ENCODE results near the gene ABCC11.

DNA sequence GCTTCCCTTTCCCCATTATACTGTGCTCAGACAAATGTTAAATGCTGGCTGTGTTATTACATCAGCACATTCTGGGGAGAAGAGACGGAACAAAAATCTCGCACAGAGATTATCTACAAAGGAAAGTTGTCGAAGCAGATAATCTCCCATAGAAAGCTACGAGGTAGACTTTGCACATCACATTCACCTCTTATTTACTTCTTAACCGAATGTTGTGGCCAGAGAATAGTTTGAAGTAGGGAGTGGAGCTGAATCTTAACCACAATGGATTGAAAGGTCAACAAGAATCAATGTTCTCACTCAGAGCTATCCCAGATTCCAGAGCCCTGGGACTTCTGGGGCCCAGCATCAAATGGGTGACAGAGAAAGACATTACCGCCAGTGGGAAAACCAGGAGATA is 31.6 kb downstream of the ABCC11 start:
- no peak for TF ChIP-seq CTCF (IDR thresholded peaks at IDR 0.05)
- no peak for TF ChIP-seq POLR2A (IDR thresholded peaks at IDR 0.05)

Data from right lobe of liver (tissue), 4 donors.